ENCODE results near the gene SPDYE2. TPM values are rescaled to one million over a fixed set of nuclear protein-coding genes. Genes with fewer than 3 reads are reported as not detected.
"Not testable (repeated sequence)": the region's sequence is repeated elsewhere in the genome, so short reads cannot be mapped to it uniquely, and the experiment has no call there.

Gene SPDYE2, protein sequence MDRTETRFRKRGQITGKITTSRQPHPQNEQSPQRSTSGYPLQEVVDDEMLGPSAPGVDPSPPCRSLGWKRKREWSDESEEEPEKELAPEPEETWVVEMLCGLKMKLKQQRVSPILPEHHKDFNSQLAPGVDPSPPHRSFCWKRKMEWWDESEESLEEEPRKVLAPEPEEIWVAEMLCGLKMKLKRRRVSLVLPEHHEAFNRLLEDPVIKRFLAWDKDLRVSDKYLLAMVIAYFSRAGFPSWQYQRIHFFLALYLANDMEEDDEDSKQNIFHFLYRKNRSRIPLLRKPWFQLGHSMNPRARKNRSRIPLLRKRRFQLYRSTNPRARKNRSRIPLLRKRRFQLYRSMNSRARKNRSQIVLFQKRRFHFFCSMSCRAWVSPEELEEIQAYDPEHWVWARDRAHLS
- polyA plus RNA-seq (2013) = not detected in 2 replicates

DNA sequence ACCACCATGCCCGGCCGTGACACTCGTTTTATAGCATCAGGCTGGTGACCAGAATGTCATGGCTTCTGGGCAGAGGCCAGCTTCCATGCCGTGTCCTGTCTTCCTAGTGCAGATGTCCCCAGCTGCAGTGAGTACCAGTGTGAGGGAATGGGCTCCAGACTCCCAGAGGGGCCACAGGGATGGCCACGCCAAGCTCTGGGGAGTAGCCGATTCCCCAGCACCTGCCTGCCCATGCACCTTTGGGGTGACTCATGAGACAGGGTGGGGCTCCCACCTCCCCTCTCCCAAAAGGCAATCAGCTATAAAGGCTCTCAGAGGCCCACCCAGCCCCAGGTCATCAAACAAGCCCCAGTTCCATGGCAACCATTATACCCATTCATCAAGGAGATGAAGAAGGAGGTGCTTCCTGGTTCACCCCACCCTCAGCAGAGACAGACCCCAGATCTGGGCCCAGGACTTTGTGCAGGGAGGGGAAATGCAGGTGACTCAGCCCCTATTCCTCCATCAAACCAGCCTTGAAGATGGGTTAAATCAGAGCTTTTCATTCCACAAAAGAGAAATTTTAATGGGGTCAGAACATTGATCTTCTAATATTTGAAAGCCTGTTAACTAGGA, at the start of gene SPDYE2:
Gene SPDYE2 (plus strand): TSS at position 419 of the 615 bp plus-strand sequence. CDS start 2,030 bp downstream, outside the sequence.
- H4K8ac ChIP-seq (ENCODE audit: low read depth, low read length); H3K4me2 ChIP-seq (ENCODE audit: low read length); H3K4me1 ChIP-seq (ENCODE audit: control insufficient read depth in 1 of 2, insufficient read depth in 2 of 2, low read length in 2 of 2); H2BK120ac ChIP-seq (ENCODE audit: insufficient read depth, low read length, poor library complexity); H3K9me3 ChIP-seq (ENCODE audit: insufficient read depth, low read depth, low read length); DNase-seq; H2BK12ac ChIP-seq (ENCODE audit: low read length); H3K9ac ChIP-seq (ENCODE audit: low read length); H2AFZ ChIP-seq (ENCODE audit: insufficient read depth, low read length, poor library complexity); H3K36me3 ChIP-seq (ENCODE audit: control insufficient read depth in 1 of 2, insufficient read depth in 2 of 2, low read length in 2 of 2); H3K14ac ChIP-seq (ENCODE audit: low read length); H2BK5ac ChIP-seq (ENCODE audit: low read depth, low read length, poor library complexity); H3K27me3 ChIP-seq (ENCODE audit: insufficient read depth, low read length); H2AK5ac ChIP-seq (ENCODE audit: low read length); H3K27ac ChIP-seq (ENCODE audit: low read depth, low read length); H3K79me2 ChIP-seq (ENCODE audit: control insufficient read depth, insufficient read depth, low read length, poor library complexity); H3K4me3 ChIP-seq (ENCODE audit: low read depth, low read length); H3K23ac ChIP-seq (ENCODE audit: low read length); H3K79me1 ChIP-seq (ENCODE audit: low read length); H3K4ac ChIP-seq (ENCODE audit: low read depth, low read length); H4K91ac ChIP-seq (ENCODE audit: low read depth, low read length); H3K18ac ChIP-seq (ENCODE audit: low read length); H4K12ac ChIP-seq (ENCODE audit: low read depth, low read length): not testable (repeated sequence)
- no CpG with 5 or more reads among the region's 6 CpGs for WGBS (ENCODE audit: extremely low coverage, insufficient coverage, insufficient read length)

- not testable (repeated sequence) for H4K8ac ChIP-seq (ENCODE audit: low read depth, low read length); H3K79me1 ChIP-seq (ENCODE audit: low read length); H3K18ac ChIP-seq (ENCODE audit: low read length); H3K14ac ChIP-seq (ENCODE audit: low read length); H2BK120ac ChIP-seq (ENCODE audit: insufficient read depth, low read length, poor library complexity); H3K4me2 ChIP-seq (ENCODE audit: low read length); H3K27me3 ChIP-seq (ENCODE audit: insufficient read depth, low read length); H4K91ac ChIP-seq (ENCODE audit: low read depth, low read length); H2BK12ac ChIP-seq (ENCODE audit: low read length); H4K12ac ChIP-seq (ENCODE audit: low read depth, low read length); H3K36me3 ChIP-seq (ENCODE audit: control insufficient read depth in 1 of 2, insufficient read depth in 2 of 2, low read length in 2 of 2); H2AFZ ChIP-seq (ENCODE audit: insufficient read depth, low read length, poor library complexity); DNase-seq; H3K27ac ChIP-seq (ENCODE audit: low read depth, low read length); H2AK5ac ChIP-seq (ENCODE audit: low read length); H3K4me1 ChIP-seq (ENCODE audit: control insufficient read depth in 1 of 2, insufficient read depth in 2 of 2, low read length in 2 of 2); H3K79me2 ChIP-seq (ENCODE audit: control insufficient read depth, insufficient read depth, low read length, poor library complexity); H3K23ac ChIP-seq (ENCODE audit: low read length); H3K9me3 ChIP-seq (ENCODE audit: insufficient read depth, low read depth, low read length); H3K9ac ChIP-seq (ENCODE audit: low read length); H3K4ac ChIP-seq (ENCODE audit: low read depth, low read length); H3K4me3 ChIP-seq (ENCODE audit: low read depth, low read length); H2BK5ac ChIP-seq (ENCODE audit: low read depth, low read length, poor library complexity)
- no CpG with 5 or more reads among the region's 12 CpGs for WGBS (ENCODE audit: extremely low coverage, insufficient coverage, insufficient read length)
Observed at GRCh38 chr7:102503141-102503540, 47.9 kb upstream of the SPDYE2 start.

DNA sequence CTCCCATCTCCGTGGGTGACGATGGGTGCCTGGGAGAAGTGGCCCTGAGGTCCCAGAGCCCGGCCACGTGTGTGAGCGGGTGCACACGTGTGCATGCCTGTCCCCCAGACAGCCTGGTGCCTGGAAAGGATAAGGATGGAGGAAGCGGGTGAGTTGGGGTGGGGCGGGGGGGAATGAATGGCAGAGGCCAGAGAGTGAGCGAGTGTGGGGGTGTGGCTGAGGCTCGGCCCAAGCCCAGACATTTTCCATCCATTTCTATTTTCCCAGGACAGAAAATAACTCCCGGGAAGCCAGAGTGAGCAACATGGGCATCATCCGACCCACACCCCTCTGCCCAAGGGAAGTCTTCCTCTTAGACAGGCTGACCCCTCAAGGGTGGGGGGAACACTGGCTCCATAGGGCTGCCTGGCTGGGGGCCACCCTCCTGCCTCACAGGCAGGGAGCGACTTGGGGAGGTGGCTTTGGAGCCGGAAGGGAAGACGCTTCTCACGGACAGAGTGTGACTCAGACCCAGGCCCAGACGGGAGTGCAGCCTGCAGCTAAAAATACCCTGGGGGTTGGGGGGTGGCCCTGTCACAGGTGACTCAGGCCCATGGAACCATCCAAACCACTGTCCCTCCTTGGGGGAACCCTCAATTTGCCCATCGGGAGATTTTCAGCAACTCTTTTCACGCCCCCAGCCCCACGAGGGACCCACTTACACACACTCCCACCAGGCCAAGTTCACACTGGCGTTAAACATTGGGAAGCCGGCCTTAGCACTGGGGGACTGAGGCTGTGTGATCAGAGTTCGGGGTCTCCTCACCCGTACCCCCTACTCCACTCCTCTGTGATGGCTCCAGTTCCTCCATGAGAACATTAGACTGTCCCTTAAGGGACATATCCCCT, 45.5 kb upstream of the SPDYE2 start:
- not testable (repeated sequence) for H3K18ac ChIP-seq (ENCODE audit: low read length); H3K4me3 ChIP-seq (ENCODE audit: low read depth, low read length); H2AFZ ChIP-seq (ENCODE audit: insufficient read depth, low read length, poor library complexity); DNase-seq; H3K4me1 ChIP-seq (ENCODE audit: control insufficient read depth in 1 of 2, insufficient read depth in 2 of 2, low read length in 2 of 2); H3K4ac ChIP-seq (ENCODE audit: low read depth, low read length); H3K79me2 ChIP-seq (ENCODE audit: control insufficient read depth, insufficient read depth, low read length, poor library complexity); H3K9me3 ChIP-seq (ENCODE audit: insufficient read depth, low read depth, low read length); H3K9ac ChIP-seq (ENCODE audit: low read length); H3K14ac ChIP-seq (ENCODE audit: low read length); H2AK5ac ChIP-seq (ENCODE audit: low read length); H4K91ac ChIP-seq (ENCODE audit: low read depth, low read length); H3K27ac ChIP-seq (ENCODE audit: low read depth, low read length); H3K79me1 ChIP-seq (ENCODE audit: low read length); H3K27me3 ChIP-seq (ENCODE audit: insufficient read depth, low read length); H2BK120ac ChIP-seq (ENCODE audit: insufficient read depth, low read length, poor library complexity); H3K23ac ChIP-seq (ENCODE audit: low read length); H3K36me3 ChIP-seq (ENCODE audit: control insufficient read depth in 1 of 2, insufficient read depth in 2 of 2, low read length in 2 of 2); H3K4me2 ChIP-seq (ENCODE audit: low read length); H4K8ac ChIP-seq (ENCODE audit: low read depth, low read length)
- peak overlapping the region; percentile 76 for H2BK5ac ChIP-seq (ENCODE audit: low read depth, low read length, poor library complexity)
- no CpG with 5 or more reads among the region's 24 CpGs for WGBS (ENCODE audit: extremely low coverage, insufficient coverage, insufficient read length)
- H2BK12ac ChIP-seq (ENCODE audit: low read length) = peak overlapping the region; percentile 71
- H4K12ac ChIP-seq (ENCODE audit: low read depth, low read length) = peak overlapping the region; percentile 62

GRCh38 chr7:102507410-102508088, 43.5 kb upstream of the SPDYE2 start:
- not testable (repeated sequence) for H2BK5ac ChIP-seq (ENCODE audit: low read depth, low read length, poor library complexity); H3K23ac ChIP-seq (ENCODE audit: low read length); H4K8ac ChIP-seq (ENCODE audit: low read depth, low read length); H3K79me2 ChIP-seq (ENCODE audit: control insufficient read depth, insufficient read depth, low read length, poor library complexity); H3K18ac ChIP-seq (ENCODE audit: low read length); H3K9ac ChIP-seq (ENCODE audit: low read length); H2AFZ ChIP-seq (ENCODE audit: insufficient read depth, low read length, poor library complexity); H3K4me3 ChIP-seq (ENCODE audit: low read depth, low read length); H2BK120ac ChIP-seq (ENCODE audit: insufficient read depth, low read length, poor library complexity); DNase-seq; H2BK12ac ChIP-seq (ENCODE audit: low read length); H3K79me1 ChIP-seq (ENCODE audit: low read length); H3K4me2 ChIP-seq (ENCODE audit: low read length); H3K9me3 ChIP-seq (ENCODE audit: insufficient read depth, low read depth, low read length); H3K36me3 ChIP-seq (ENCODE audit: control insufficient read depth in 1 of 2, insufficient read depth in 2 of 2, low read length in 2 of 2); H4K91ac ChIP-seq (ENCODE audit: low read depth, low read length); H2AK5ac ChIP-seq (ENCODE audit: low read length); H3K4me1 ChIP-seq (ENCODE audit: control insufficient read depth in 1 of 2, insufficient read depth in 2 of 2, low read length in 2 of 2); H3K27me3 ChIP-seq (ENCODE audit: insufficient read depth, low read length); H3K14ac ChIP-seq (ENCODE audit: low read length); H4K12ac ChIP-seq (ENCODE audit: low read depth, low read length); H3K27ac ChIP-seq (ENCODE audit: low read depth, low read length); H3K4ac ChIP-seq (ENCODE audit: low read depth, low read length)
- WGBS (ENCODE audit: extremely low coverage, insufficient coverage, insufficient read length) = no CpG with 5 or more reads among the region's 8 CpGs

Measured in trophoblast cell (in vitro differentiated cells and primary cell).